Heart left ventricle (tissue), 16 donors: ENCODE data around the gene DNMT3A. TPM values are rescaled to one million over a fixed set of nuclear protein-coding genes. Genes with fewer than 3 reads are reported as not detected.

Source experiments
- ATAC-seq, 4 donors: fragments of 200-7000 bp; cut with Tn5 transposase; one replicate each; pipeline ENCODE4 v1.9.1; 2020 to 2022; ENCODE audit warnings: moderate library complexity in 4 of 4, mild to moderate bottlenecking in 3 of 4, moderate number of reproducible peaks in 1 of 4
- DNase-seq, 5 donors: peaks; one replicate each; pipeline ENCODE4 v3.0.0-alpha.2; 2020
- H3K27ac ChIP-seq, 12 donors: fragments of 200-600 bp; sonication (generic) in 4 of 12; one replicate each; pipeline versions ENCODE4 v1.5.0 to v1.8.0; 2016 to 2022; ENCODE audit warnings: mild to moderate bottlenecking in 2 of 12
- H3K27me3 ChIP-seq, 9 donors: fragments of 200-600 bp; sonication (generic) in 2 of 9; one replicate each; pipeline versions ENCODE4 v1.5.1 to v1.8.0; 2016 to 2022; ENCODE audit warnings: mild to moderate bottlenecking in 3 of 9
- H3K36me3 ChIP-seq, 9 donors: fragments of 200-600 bp; sonication (generic) in 2 of 9; one replicate each; pipeline versions ENCODE4 v1.5.0 to v1.8.0; 2018 to 2022; ENCODE audit warnings: mild to moderate bottlenecking in 2 of 9
- H3K4me1 ChIP-seq, 12 donors: fragments of 200-600 bp; sonication (generic) in 4 of 12; one replicate each; pipeline versions ENCODE4 v1.5.0 to v1.8.0; 2016 to 2022; ENCODE audit warnings: mild to moderate bottlenecking in 3 of 12
- H3K4me3 ChIP-seq, 12 donors: fragments of 200-600 bp; sonication (generic) in 4 of 12; one replicate each; pipeline versions ENCODE4 v1.5.0 to v1.8.0; 2017 to 2022; ENCODE audit warnings: mild to moderate bottlenecking in 9 of 12, moderate library complexity in 4 of 12
- H3K9me3 ChIP-seq, 12 donors: fragments of 200-600 bp; sonication (generic) in 4 of 12; one replicate each; pipeline versions ENCODE4 v1.5.0 to v1.8.0; 2016 to 2022; ENCODE audit warnings: mild to moderate bottlenecking in 1 of 12
- POLR2A ChIP-seq, 2 donors: fragments of 450-650 bp; IDR thresholded peaks; one replicate each; pipeline ENCODE4 v1.6.1; 2017; ENCODE audit warnings: antibody characterized with exemption in 2 of 2, mild to moderate bottlenecking in 2 of 2, moderate library complexity in 2 of 2
- WGBS, 4 donors: extraction: QIAGEN DNeasy Blood & Tissue Kit in 2 of 4; methylation state at CpG; one replicate each; pipeline versions ENCODE4 v1.1.5 to v1.1.7; 2013 to 2018; 5-methylcytosine and 5-hydroxymethylcytosine counted together
- intact Hi-C, 10 donors: fragments of 100-400 bp; cut with DNase I; formaldehyde crosslinking; loops; one replicate each; pipeline versions ENCODE4 v1.11.1 to v1.14.2; 2022
- polyA plus RNA-seq, 2 donors: library from polyadenylated mRNA; stranded (reverse); fragments of 200-250 nt; gene quantifications; one replicate each; pipeline ENCODE4 v1.2.3, GENCODE V29; 2013
- total RNA-seq, 9 donors: library from RNA; depleted of rRNA in 2 of 9; stranded (reverse); fragments of >200 nt in 2 of 9; fragmentation: NEBNext Ultra II Directional in 3 of 9; extraction: Animal tissue kit (Norgen Biotek cat#: 25700) in 3 of 9; gene quantifications; one replicate each; pipeline versions ENCODE4 v1.1.0 to v1.2.4, GENCODE V29; 2016 to 2023
- TF ChIP-seq, protein P1 (sequence below), 12 donors: fragments of 200-600 bp; sonication (generic) in 4 of 12; IDR thresholded peaks; one replicate each; pipeline versions ENCODE4 v1.5.0 to v1.8.0; 2018 to 2022; ENCODE audit warnings: antibody characterized with exemption in 12 of 12, mild to moderate bottlenecking in 5 of 12
- donor health status: ischemic (EF 13 %, LVEDD 7.1; RV severe dilation, severe dysfunction).
- donor health status: healthy with polysubstance abuse.
- donor health status: DM: no; HTN: yes; CAD: no.
- donor health status: DM: no; HTN: no; CAD: no.
- donor health status: ischemic (EF 25% LVEDD 6.9; RV normal size, moderate dysfunction).
- donor health status: ischemic (EF 25% LVEDD 5.7; RV mildly dilated, moderate dysfunction).
- donor health status: healthy.
- donor health status: DM: yes; HTN: yes; CAD: no.
- donor health status: ischemic (EF 35%, LVEDD 5.7; RV mildly dilated, moderate dysfunction).
- donor health status: nonischemic (EF 11% LVEDD 7.7; RV severe dilation, severe dysfunction).
- donor health status: DM: yes; HTN: yes; CAD: no.
- donor health status: PGD.
- donor health status: ischemic (EF 29% LVEDD 5.4; RV normal size, mild dysfunction).
- donor health status: nonischemic (EF 23%, LVEDD 6.1; RV moderate dilation, normal function).

The DNMT3A gene
- total and polyA plus RNA-seq, 11 donors = 3.5 to 26.0 (median 16.0) TPM

DNA sequence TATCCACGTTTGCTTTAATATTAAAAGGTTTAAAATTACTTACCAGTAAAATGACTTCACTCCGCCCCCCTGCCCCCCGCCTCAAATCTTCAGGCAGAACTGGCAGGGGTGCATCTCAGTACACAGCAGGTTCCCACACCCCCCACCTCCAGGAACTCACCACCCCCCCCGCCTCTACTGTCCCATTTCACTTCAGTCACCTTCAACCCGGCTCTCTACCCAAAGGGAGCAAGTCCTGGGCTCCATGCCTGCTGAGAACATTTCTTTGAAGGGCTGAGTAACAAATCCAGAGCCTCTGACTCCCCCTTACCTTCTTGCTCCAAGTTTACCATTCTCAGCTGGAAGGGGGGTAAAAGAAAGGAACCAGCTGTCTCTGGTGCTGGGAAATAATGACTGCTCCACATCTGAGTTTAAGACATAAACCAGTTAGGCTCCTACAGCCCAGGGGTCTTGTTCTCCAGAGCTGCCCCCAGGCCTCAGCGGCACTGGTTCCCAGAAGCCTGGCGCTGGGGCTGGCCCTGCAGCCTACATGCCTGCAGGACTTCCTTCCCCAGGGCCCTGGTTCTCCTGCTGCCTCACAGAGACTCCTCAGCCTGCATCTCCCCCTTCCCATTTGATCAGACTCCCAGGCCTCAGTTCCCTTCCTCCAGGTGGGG is 42.8 kb downstream of the DNMT3A start:
- intact Hi-C loops = no loop called here
- H3K27me3 ChIP-seq = no peaks in the 10 kb centered on the region
- no peak overlapping the region for H3K27ac ChIP-seq
- DNase-seq (no peak), ATAC-seq (no peak)
- WGBS, 4 donors = 89 to 92% (median 91%) methylated on average over 6 to 7 of the region's 7 CpGs
- no peak for TF ChIP-seq POLR2A (IDR thresholded peaks at IDR 0.05)
- TF ChIP-seq, protein P1, sequence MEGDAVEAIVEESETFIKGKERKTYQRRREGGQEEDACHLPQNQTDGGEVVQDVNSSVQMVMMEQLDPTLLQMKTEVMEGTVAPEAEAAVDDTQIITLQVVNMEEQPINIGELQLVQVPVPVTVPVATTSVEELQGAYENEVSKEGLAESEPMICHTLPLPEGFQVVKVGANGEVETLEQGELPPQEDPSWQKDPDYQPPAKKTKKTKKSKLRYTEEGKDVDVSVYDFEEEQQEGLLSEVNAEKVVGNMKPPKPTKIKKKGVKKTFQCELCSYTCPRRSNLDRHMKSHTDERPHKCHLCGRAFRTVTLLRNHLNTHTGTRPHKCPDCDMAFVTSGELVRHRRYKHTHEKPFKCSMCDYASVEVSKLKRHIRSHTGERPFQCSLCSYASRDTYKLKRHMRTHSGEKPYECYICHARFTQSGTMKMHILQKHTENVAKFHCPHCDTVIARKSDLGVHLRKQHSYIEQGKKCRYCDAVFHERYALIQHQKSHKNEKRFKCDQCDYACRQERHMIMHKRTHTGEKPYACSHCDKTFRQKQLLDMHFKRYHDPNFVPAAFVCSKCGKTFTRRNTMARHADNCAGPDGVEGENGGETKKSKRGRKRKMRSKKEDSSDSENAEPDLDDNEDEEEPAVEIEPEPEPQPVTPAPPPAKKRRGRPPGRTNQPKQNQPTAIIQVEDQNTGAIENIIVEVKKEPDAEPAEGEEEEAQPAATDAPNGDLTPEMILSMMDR (IDR thresholded peaks at IDR 0.05) = no peak
- no peaks in the 10 kb centered on the region for H3K9me3 ChIP-seq
- H3K4me1 ChIP-seq = peaks cover 7 to 62% (median 43%) of the 10 kb centered on the region in 12 donors
- no peak overlapping the region for H3K4me3 ChIP-seq
- peaks cover 0 to 48% (median 36%) of the 10 kb centered on the region in 9 donors for H3K36me3 ChIP-seq

DNA sequence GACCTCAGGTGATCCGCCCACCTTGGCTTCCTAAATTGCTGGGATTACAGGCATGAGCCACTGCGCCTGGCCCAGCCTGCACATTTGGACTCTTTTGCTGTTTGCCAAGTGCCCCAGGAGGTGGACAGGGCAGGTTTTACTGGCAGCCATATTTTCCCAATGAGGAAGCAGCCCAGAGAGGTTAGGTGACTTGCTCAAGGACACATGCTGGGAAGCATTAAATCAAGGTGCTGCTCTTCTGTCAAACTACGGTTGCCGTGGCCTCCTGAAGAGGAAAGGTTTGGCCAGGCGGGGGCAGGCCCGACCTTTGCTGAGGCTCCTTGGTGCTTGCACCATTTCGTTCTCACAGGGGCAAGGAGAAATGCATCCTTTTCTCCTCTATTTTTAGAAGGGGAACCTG is 44.0 kb downstream of the DNMT3A start:
- intact Hi-C loops = no loop called here
- WGBS, 4 donors = 65 to 76% (median 70%) methylated on average over 6 to 7 of the region's 7 CpGs
- Histone ChIP-seq H3K27ac (no peak overlapping the region), H3K4me1 (peaks cover 7 to 61% (median 45%) of the 10 kb centered on the region in 12 donors), H3K27me3 (no peaks in the 10 kb centered on the region), H3K4me3 (no peak overlapping the region), H3K9me3 (no peaks in the 10 kb centered on the region), H3K36me3 (peaks cover 0 to 40% (median 30%) of the 10 kb centered on the region in 9 donors)
- TF ChIP-seq, protein P1 (IDR thresholded peaks at IDR 0.05) = no peak
- TF ChIP-seq POLR2A (IDR thresholded peaks at IDR 0.05) = no peak
- no peak for DNase-seq
- no peak for ATAC-seq

DNA sequence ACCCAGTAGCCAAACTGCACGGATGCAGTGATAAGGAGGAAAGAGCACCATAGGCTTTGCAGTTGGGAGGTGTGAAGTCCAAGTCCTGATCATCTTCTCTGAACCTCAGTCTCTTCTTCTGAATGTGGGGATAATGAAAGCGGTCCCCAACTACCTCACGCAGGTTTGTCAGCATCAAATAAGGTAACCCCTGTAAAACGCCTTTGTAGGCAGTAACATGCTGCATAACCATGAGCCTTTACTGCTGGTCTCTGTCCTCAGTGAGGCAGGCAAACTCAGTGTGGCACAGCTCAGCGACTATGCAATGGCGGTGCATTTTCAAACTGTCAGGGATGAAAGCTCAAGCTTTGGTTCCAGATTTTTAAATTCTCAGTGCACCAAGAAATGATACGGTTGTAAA is 46.1 kb downstream of the DNMT3A start:
- H3K4me3 ChIP-seq = peak overlapping the region in 7 of 12 donors; percentile 28 to 46 (median 38)
- no peaks in the 10 kb centered on the region for H3K9me3 ChIP-seq
- ATAC-seq (no peak), DNase-seq (no peak)
- 78 to 82% (median 80%) methylated on average over 7 of the region's 7 CpGs for WGBS, 4 donors
- H3K4me1 ChIP-seq = peaks cover 10 to 61% (median 49%) of the 10 kb centered on the region in 12 donors
- H3K27ac ChIP-seq = peak overlapping the region; percentile 79 to 99 (median 95)
- intact Hi-C loops = loop anchor here in 1 of 10 donors (2.0 kb wide), 2 partner anchors 17 to 45 kb away; partner anchors contain the start of gene DNMT3A
- TF ChIP-seq, protein P1 (IDR thresholded peaks at IDR 0.05) = no peak
- TF ChIP-seq POLR2A (IDR thresholded peaks at IDR 0.05) = no peak
- H3K27me3 ChIP-seq = no peaks in the 10 kb centered on the region
- peaks cover 0 to 39% (median 23%) of the 10 kb centered on the region in 9 donors for H3K36me3 ChIP-seq

DNA sequence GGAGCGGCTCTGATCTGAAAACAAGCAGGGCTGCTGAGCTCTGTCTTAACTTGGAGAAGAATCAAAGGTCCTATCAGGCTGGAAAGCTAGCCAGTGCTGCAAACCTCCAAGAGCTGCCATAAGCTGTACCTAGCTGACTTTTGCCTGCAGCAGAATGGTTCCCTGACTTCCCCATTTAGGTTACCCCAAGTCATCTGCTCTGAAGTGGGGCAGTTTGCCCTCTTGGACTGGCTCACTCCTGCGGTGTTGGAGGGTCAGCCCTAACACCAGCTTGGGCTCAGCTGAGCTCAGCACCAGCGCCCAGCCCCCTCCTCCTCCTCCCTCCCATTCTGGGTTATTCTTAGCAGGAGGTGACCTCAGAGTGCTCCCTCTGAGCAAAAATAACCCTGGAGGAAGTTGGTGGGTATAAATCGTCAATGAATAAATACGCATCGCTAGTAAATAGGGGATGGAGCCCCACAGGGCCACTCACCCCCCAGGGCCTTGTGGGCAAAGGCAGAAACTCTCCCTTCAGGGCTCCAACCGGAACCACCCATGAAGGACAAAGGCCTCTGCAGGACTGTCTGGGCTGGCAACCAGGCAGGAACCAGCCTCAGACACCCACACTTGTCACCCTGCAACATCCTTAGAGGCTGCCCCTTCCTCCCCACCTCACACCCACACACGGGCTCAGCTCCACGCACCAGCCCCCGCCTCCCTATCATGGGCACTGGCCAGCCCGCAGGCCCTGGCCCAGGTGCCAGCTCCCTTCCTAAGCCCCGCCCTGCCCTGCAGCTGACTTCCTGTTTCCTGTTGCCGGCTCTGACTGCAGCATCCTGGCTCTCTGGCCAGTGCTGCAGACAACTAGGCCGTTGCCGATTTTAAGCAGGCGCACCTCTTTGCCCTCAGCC is 46.9 kb downstream of the DNMT3A start:
- DNase-seq (peak; percentile 87 to 92 (median 88)), ATAC-seq (peak; percentile 91 to 94 (median 92))
- 6 to 10% (median 8%) methylated on average over 11 to 16 of the region's 16 CpGs for WGBS, 4 donors
- TF ChIP-seq, protein P1 (IDR thresholded peaks at IDR 0.05) = peak in 1 of 12 donors; percentile 1
- TF ChIP-seq POLR2A (IDR thresholded peaks at IDR 0.05) = peak in 1 of 2 donors; percentile 38
- Histone ChIP-seq H3K36me3 (peaks cover 0 to 34% (median 19%) of the 10 kb centered on the region in 9 donors), H3K27ac (peak overlapping the region; percentile 79 to 99 (median 95)), H3K27me3 (no peaks in the 10 kb centered on the region), H3K4me3 (peak overlapping the region in 10 of 12 donors; percentile 10 to 46 (median 32)), H3K9me3 (no peaks in the 10 kb centered on the region), H3K4me1 (peaks cover 10 to 68% (median 53%) of the 10 kb centered on the region in 12 donors)
- intact Hi-C loops = loop anchor here in 2 of 10 donors (2.0 to 5.0 kb wide), 3 partner anchors 16 to 46 kb away; partner anchors contain the start of gene DNMT3A (in 1 of the 2)
